ENCODE data around the gene FOS. TPM values are rescaled to one million over a fixed set of nuclear protein-coding genes. Genes with fewer than 3 reads are reported as not detected.
A peak's percentile ranks its signal among the peaks of the same experiment; 100 is the strongest.

FOS gene
- total and polyA plus RNA-seq, 2 of the 13 experiments (the other 11 are each of a cell fraction or from before 2014, with no cell fraction given): 15.9 to 24.2 TPM

- peak; percentile 57; the same call in 1 of the 2 replicates for TF ChIP-seq ZMYM2 (CRISPR knock-in tag; IDR thresholded peaks at IDR 0.05)
- TF ChIP-seq YEATS2 (CRISPR knock-in tag; IDR thresholded peaks at IDR 0.05; ENCODE audit: borderline replicate concordance): no peak
- TF ChIP-seq RFX1 (IDR thresholded peaks at IDR 0.05): no peak
- TF ChIP-seq, protein P1, sequence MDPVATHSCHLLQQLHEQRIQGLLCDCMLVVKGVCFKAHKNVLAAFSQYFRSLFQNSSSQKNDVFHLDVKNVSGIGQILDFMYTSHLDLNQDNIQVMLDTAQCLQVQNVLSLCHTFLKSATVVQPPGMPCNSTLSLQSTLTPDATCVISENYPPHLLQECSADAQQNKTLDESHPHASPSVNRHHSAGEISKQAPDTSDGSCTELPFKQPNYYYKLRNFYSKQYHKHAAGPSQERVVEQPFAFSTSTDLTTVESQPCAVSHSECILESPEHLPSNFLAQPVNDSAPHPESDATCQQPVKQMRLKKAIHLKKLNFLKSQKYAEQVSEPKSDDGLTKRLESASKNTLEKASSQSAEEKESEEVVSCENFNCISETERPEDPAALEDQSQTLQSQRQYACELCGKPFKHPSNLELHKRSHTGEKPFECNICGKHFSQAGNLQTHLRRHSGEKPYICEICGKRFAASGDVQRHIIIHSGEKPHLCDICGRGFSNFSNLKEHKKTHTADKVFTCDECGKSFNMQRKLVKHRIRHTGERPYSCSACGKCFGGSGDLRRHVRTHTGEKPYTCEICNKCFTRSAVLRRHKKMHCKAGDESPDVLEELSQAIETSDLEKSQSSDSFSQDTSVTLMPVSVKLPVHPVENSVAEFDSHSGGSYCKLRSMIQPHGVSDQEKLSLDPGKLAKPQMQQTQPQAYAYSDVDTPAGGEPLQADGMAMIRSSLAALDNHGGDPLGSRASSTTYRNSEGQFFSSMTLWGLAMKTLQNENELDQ (CRISPR knock-in tag; IDR thresholded peaks at IDR 0.05; ENCODE audit: borderline replicate concordance): no peak
- 0 out of 2 replicates have a peak, but pooled peaks have one; percentile 10 for TF ChIP-seq GABPB1 (CRISPR knock-in tag; IDR thresholded peaks at IDR 0.05)
- no peak for TF ChIP-seq IKZF4 (CRISPR knock-in tag; IDR thresholded peaks at IDR 0.05; ENCODE audit: borderline replicate concordance, low read depth, not compliant biosample characterization)
- no peak for TF ChIP-seq FOXK1 (CRISPR knock-in tag; IDR thresholded peaks at IDR 0.05; ENCODE audit: borderline replicate concordance, low read depth)
- TF ChIP-seq MAFG (CRISPR knock-in tag; IDR thresholded peaks at IDR 0.05): no peak
- TF ChIP-seq ZNF704 (CRISPR knock-in tag; IDR thresholded peaks at IDR 0.05; ENCODE audit: borderline replicate concordance): no peak
- no peak for TF ChIP-seq ZNF615 (CRISPR knock-in tag; IDR thresholded peaks at IDR 0.05; ENCODE audit: borderline replicate concordance)
- no peak for TF ChIP-seq RFXAP (CRISPR knock-in tag; IDR thresholded peaks at IDR 0.05; ENCODE audit: borderline replicate concordance)
- TF ChIP-seq ARID4A (CRISPR knock-in tag; IDR thresholded peaks at IDR 0.05; ENCODE audit: borderline replicate concordance): no peak
- TF ChIP-seq, protein P2, sequence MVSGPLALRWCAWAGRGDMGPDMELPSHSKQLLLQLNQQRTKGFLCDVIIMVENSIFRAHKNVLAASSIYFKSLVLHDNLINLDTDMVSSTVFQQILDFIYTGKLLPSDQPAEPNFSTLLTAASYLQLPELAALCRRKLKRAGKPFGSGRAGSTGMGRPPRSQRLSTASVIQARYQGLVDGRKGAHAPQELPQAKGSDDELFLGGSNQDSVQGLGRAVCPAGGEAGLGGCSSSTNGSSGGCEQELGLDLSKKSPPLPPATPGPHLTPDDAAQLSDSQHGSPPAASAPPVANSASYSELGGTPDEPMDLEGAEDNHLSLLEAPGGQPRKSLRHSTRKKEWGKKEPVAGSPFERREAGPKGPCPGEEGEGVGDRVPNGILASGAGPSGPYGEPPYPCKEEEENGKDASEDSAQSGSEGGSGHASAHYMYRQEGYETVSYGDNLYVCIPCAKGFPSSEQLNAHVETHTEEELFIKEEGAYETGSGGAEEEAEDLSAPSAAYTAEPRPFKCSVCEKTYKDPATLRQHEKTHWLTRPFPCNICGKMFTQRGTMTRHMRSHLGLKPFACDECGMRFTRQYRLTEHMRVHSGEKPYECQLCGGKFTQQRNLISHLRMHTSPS (CRISPR knock-in tag; IDR thresholded peaks at IDR 0.05; ENCODE audit: low read depth): no peak
- no peak for TF ChIP-seq SNRNP70 (IDR thresholded peaks at IDR 0.05; ENCODE audit: low read depth, low read length)
- TF ChIP-seq ZNF543 (CRISPR knock-in tag; IDR thresholded peaks at IDR 0.05): no peak
- TF ChIP-seq, protein P3, sequence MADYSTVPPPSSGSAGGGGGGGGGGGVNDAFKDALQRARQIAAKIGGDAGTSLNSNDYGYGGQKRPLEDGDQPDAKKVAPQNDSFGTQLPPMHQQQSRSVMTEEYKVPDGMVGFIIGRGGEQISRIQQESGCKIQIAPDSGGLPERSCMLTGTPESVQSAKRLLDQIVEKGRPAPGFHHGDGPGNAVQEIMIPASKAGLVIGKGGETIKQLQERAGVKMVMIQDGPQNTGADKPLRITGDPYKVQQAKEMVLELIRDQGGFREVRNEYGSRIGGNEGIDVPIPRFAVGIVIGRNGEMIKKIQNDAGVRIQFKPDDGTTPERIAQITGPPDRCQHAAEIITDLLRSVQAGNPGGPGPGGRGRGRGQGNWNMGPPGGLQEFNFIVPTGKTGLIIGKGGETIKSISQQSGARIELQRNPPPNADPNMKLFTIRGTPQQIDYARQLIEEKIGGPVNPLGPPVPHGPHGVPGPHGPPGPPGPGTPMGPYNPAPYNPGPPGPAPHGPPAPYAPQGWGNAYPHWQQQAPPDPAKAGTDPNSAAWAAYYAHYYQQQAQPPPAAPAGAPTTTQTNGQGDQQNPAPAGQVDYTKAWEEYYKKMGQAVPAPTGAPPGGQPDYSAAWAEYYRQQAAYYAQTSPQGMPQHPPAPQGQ (CRISPR knock-in tag; IDR thresholded peaks at IDR 0.05; ENCODE audit: borderline replicate concordance): no peak
- TF ChIP-seq FOSL2 (CRISPR knock-in tag; IDR thresholded peaks at IDR 0.05): 0 out of 2 replicates have a peak, but pooled peaks have one; percentile 47
These were observed 23.2 kb downstream of the FOS start (continued) for GRCh38 chr14:75301666-75302325.
